Mesenchymal stem cell (in vitro differentiated cells and primary cell): Measurements from ENCODE around the gene TEC.

Experiments
- DNase-seq: peaks from one replicate; pipeline ENCODE4 v3.0.0-alpha.2; 2013
- H2AFZ ChIP-seq: one replicate; pipeline ENCODE4 v1.6.1; 2013; ENCODE audit warnings: low read depth, mild to moderate bottlenecking, control low read depth, inconsistent platforms, low read length, moderate library complexity
- H2AK5ac ChIP-seq: 2 replicates; pipeline ENCODE4 v1.6.1; 2013; ENCODE audit warnings: low read length, moderate library complexity, mild to moderate bottlenecking, inconsistent platforms; ENCODE audit not compliant: severe bottlenecking
- H2BK120ac ChIP-seq: one replicate; pipeline ENCODE4 v1.6.1; 2013; ENCODE audit warnings: low read depth, mild to moderate bottlenecking, inconsistent platforms, low read length, moderate library complexity
- H2BK12ac ChIP-seq, 2 experiments: one replicate each; pipeline ENCODE4 v1.6.1; 2013; ENCODE audit warnings: inconsistent platforms in 2 of 2, low read length in 2 of 2, mild to moderate bottlenecking in 2 of 2, moderate library complexity in 2 of 2, control low read depth in 1 of 2
- H2BK15ac ChIP-seq: one replicate; pipeline ENCODE4 v1.6.1; 2013; ENCODE audit warnings: mild to moderate bottlenecking, low read depth, inconsistent platforms; ENCODE audit not compliant: poor library complexity, severe bottlenecking
- H2BK5ac ChIP-seq: 2 replicates; pipeline ENCODE4 v1.6.1; 2013; ENCODE audit warnings: low read depth, mild to moderate bottlenecking, low read length, control low read depth, inconsistent platforms; ENCODE audit not compliant: poor library complexity, severe bottlenecking
- H3K14ac ChIP-seq, 2 experiments: one replicate each; pipeline ENCODE4 v1.6.1; 2013; ENCODE audit warnings: inconsistent platforms in 2 of 2, low read length in 2 of 2, control low read depth in 1 of 2, mild to moderate bottlenecking in 1 of 2, moderate library complexity in 1 of 2
- H3K18ac ChIP-seq, 2 experiments: one replicate each; pipeline ENCODE4 v1.6.1; 2013; ENCODE audit warnings: inconsistent platforms in 2 of 2, low read length in 2 of 2, control low read depth in 1 of 2, low read depth in 1 of 2, mild to moderate bottlenecking in 1 of 2
- H3K23ac ChIP-seq, 2 experiments: one replicate each; pipeline ENCODE4 v1.6.1; 2013; ENCODE audit warnings: inconsistent platforms in 2 of 2, low read length in 2 of 2, mild to moderate bottlenecking in 2 of 2, moderate library complexity in 2 of 2, control low read depth in 1 of 2
- H3K27ac ChIP-seq: 2 replicates; pipeline ENCODE4 v1.5.1; 2013; ENCODE audit warnings: mild to moderate bottlenecking, moderate library complexity, low read length, control low read depth, inconsistent platforms; ENCODE audit not compliant: poor library complexity, severe bottlenecking
- H3K27me3 ChIP-seq, 2 experiments: 2 replicates each; pipeline versions ENCODE4 v1.6.1 to v1.7.0; 2013; ENCODE audit warnings: low read length in 2 of 2, mild to moderate bottlenecking in 2 of 2, moderate library complexity in 2 of 2, control low read depth in 1 of 2, inconsistent platforms in 1 of 2; ENCODE audit not compliant: control insufficient read depth in 1 of 2, insufficient read depth in 1 of 2
- H3K36me3 ChIP-seq, 2 experiments: 2 replicates each; pipeline versions ENCODE4 v1.6.1 to v1.7.0; 2013; ENCODE audit warnings: low read length in 2 of 2, control low read depth in 1 of 2, inconsistent platforms in 1 of 2, low read depth in 1 of 2, mild to moderate bottlenecking in 1 of 2; ENCODE audit not compliant: insufficient read depth in 2 of 2, control insufficient read depth in 1 of 2
- H3K4ac ChIP-seq, 2 experiments: one replicate each; pipeline ENCODE4 v1.6.1; 2013; ENCODE audit warnings: inconsistent platforms in 2 of 2, low read length in 2 of 2, mild to moderate bottlenecking in 2 of 2, moderate library complexity in 2 of 2, control low read depth in 1 of 2, low read depth in 1 of 2
- H3K4me1 ChIP-seq: 2 replicates; pipeline ENCODE4 v1.6.1; 2013; ENCODE audit warnings: low read depth, low read length, control low read depth; ENCODE audit not compliant: control insufficient read depth, insufficient read depth
- H3K4me2 ChIP-seq: 2 replicates; pipeline ENCODE4 v1.6.1; 2013; ENCODE audit warnings: low read length, mild to moderate bottlenecking, inconsistent platforms; ENCODE audit not compliant: poor library complexity, severe bottlenecking
- H3K4me3 ChIP-seq, 2 experiments: 2 replicates each; pipeline versions ENCODE4 v1.5.1 to v1.7.0; 2013; ENCODE audit warnings: low read length in 2 of 2, mild to moderate bottlenecking in 2 of 2, control low read depth in 1 of 2, low read depth in 1 of 2; ENCODE audit not compliant: insufficient read depth in 1 of 2
- H3K79me1 ChIP-seq: replicated peaks from 2 replicates; pipeline ENCODE4 v1.6.1; 2013; ENCODE audit warnings: mild to moderate bottlenecking, control low read depth, low read length, inconsistent platforms; ENCODE audit not compliant: poor library complexity, severe bottlenecking
- H3K9ac ChIP-seq: 2 replicates; pipeline ENCODE4 v1.7.0; 2013; ENCODE audit warnings: mild to moderate bottlenecking, low read length, moderate library complexity
- H3K9me3 ChIP-seq: 2 replicates; pipeline ENCODE4 v1.7.0; 2013; ENCODE audit warnings: mild to moderate bottlenecking, low read length; ENCODE audit not compliant: control insufficient read depth
- H4K8ac ChIP-seq: one replicate; pipeline ENCODE4 v1.6.1; 2013; ENCODE audit warnings: inconsistent platforms, mild to moderate bottlenecking, low read length, moderate library complexity
- H4K91ac ChIP-seq: one replicate; pipeline ENCODE4 v1.6.1; 2013; ENCODE audit warnings: mild to moderate bottlenecking, low read length, inconsistent platforms
- WGBS: methylation state at CpG from one replicate; pipeline ENCODE4 v1.1.7; 2013; ENCODE audit warnings: mixed read lengths; 5-methylcytosine and 5-hydroxymethylcytosine counted together

Gene TEC

GRCh38 chr4:48133669-48134068, 136.0 kb downstream of the TEC start:
- no peak overlapping the region for H3K4me3 ChIP-seq
- H3K79me1 ChIP-seq = no peaks in the 10 kb centered on the region
- H3K27me3 ChIP-seq = no peaks in the 10 kb centered on the region
- no peak overlapping the region for H4K91ac ChIP-seq
- no peak overlapping the region for H3K4me2 ChIP-seq
- no peak overlapping the region for H3K4ac ChIP-seq
- no peak overlapping the region for H3K27ac ChIP-seq
- H3K14ac ChIP-seq = no peak overlapping the region
- peaks cover 6% of the 10 kb centered on the region for H3K4me1 ChIP-seq
- no peak overlapping the region for H3K9ac ChIP-seq
- no peak overlapping the region for H2AK5ac ChIP-seq
- DNase-seq = no peak
- no peak overlapping the region for H4K8ac ChIP-seq
- no peak overlapping the region for H2BK12ac ChIP-seq
- no peak overlapping the region for H2BK5ac ChIP-seq
- H3K9me3 ChIP-seq = no peaks in the 10 kb centered on the region
- no peak overlapping the region for H3K23ac ChIP-seq
- no peak overlapping the region for H2BK120ac ChIP-seq
- peaks cover 5 to 8% of the 10 kb centered on the region in 2 experiments for H3K36me3 ChIP-seq
- no peak overlapping the region for H3K18ac ChIP-seq
- H2AFZ ChIP-seq = no peak overlapping the region
- no peak overlapping the region for H2BK15ac ChIP-seq

- Histone ChIP-seq H3K4me3 (no peak overlapping the region), H3K27me3 (no peaks in the 10 kb centered on the region), H3K27ac (no peak overlapping the region), H4K8ac (no peak overlapping the region), H3K23ac (no peak overlapping the region), H3K9ac (no peak overlapping the region), H3K36me3 (peaks cover 5 to 8% of the 10 kb centered on the region in 2 experiments), H3K4ac (no peak overlapping the region), H3K9me3 (no peaks in the 10 kb centered on the region), H3K4me1 (peaks cover 10% of the 10 kb centered on the region), H4K91ac (no peak overlapping the region), H2BK15ac (no peak overlapping the region), H2AFZ (no peak overlapping the region), H3K4me2 (no peak overlapping the region), H2BK120ac (no peak overlapping the region), H3K79me1 (no peaks in the 10 kb centered on the region), H3K18ac (no peak overlapping the region), H3K14ac (no peak overlapping the region), H2AK5ac (no peak overlapping the region), H2BK12ac (no peak overlapping the region), H2BK5ac (no peak overlapping the region)
- no peak for DNase-seq
- WGBS = 100% methylated on average over 2 of the region's 4 CpGs
These were observed 137.9 kb downstream of the TEC start for GRCh38 chr4:48131736-48132135.

GRCh38 chr4:48130100-48130499, 139.5 kb downstream of the TEC start:
- 96% methylated on average over 6 of the region's 7 CpGs for WGBS
- Histone ChIP-seq H3K4me1 (peaks cover 10% of the 10 kb centered on the region), H2BK120ac (no peak overlapping the region), H2AFZ (no peak overlapping the region), H3K27ac (no peak overlapping the region), H2BK12ac (no peak overlapping the region), H2AK5ac (peak overlapping the region; percentile 24), H3K14ac (no peak overlapping the region), H3K79me1 (no peaks in the 10 kb centered on the region), H3K36me3 (no peaks in the 10 kb centered on the region), H3K9ac (no peak overlapping the region), H3K4ac (no peak overlapping the region), H4K8ac (no peak overlapping the region), H2BK5ac (no peak overlapping the region), H4K91ac (no peak overlapping the region), H3K4me2 (no peak overlapping the region), H2BK15ac (no peak overlapping the region), H3K27me3 (no peaks in the 10 kb centered on the region), H3K4me3 (no peak overlapping the region), H3K9me3 (no peaks in the 10 kb centered on the region), H3K18ac (no peak overlapping the region), H3K23ac (no peak overlapping the region)
- no peak for DNase-seq

GRCh38 chr4:48129307-48130014, 140.2 kb downstream of the TEC start:
- H3K9me3 ChIP-seq = no peaks in the 10 kb centered on the region
- H2BK120ac ChIP-seq = no peak overlapping the region
- WGBS = 89% methylated on average over 8 of the region's 9 CpGs
- no peak overlapping the region for H3K4ac ChIP-seq
- no peak overlapping the region for H3K27ac ChIP-seq
- no peak overlapping the region for H2BK15ac ChIP-seq
- H3K9ac ChIP-seq = no peak overlapping the region
- peak overlapping the region; percentile 29 for H2AK5ac ChIP-seq
- H3K27me3 ChIP-seq = no peaks in the 10 kb centered on the region
- H2BK5ac ChIP-seq = no peak overlapping the region
- peak overlapping the region; percentile 65 for H4K91ac ChIP-seq
- H3K23ac ChIP-seq = no peak overlapping the region
- H3K14ac ChIP-seq = peak overlapping the region in 1 of 2 experiments; percentile 51
- H3K36me3 ChIP-seq = no peaks in the 10 kb centered on the region
- H4K8ac ChIP-seq = no peak overlapping the region
- H3K4me2 ChIP-seq = no peak overlapping the region
- H3K18ac ChIP-seq = peak overlapping the region; percentile 34 to 68
- H3K4me3 ChIP-seq = no peak overlapping the region
- no peak for DNase-seq
- peaks cover 10% of the 10 kb centered on the region for H3K4me1 ChIP-seq
- H2BK12ac ChIP-seq = peak overlapping the region; percentile 57 to 62
- no peak overlapping the region for H2AFZ ChIP-seq
- H3K79me1 ChIP-seq = no peaks in the 10 kb centered on the region
